ENCODE results near the gene UNC93B1.

Gene UNC93B1

DNA sequence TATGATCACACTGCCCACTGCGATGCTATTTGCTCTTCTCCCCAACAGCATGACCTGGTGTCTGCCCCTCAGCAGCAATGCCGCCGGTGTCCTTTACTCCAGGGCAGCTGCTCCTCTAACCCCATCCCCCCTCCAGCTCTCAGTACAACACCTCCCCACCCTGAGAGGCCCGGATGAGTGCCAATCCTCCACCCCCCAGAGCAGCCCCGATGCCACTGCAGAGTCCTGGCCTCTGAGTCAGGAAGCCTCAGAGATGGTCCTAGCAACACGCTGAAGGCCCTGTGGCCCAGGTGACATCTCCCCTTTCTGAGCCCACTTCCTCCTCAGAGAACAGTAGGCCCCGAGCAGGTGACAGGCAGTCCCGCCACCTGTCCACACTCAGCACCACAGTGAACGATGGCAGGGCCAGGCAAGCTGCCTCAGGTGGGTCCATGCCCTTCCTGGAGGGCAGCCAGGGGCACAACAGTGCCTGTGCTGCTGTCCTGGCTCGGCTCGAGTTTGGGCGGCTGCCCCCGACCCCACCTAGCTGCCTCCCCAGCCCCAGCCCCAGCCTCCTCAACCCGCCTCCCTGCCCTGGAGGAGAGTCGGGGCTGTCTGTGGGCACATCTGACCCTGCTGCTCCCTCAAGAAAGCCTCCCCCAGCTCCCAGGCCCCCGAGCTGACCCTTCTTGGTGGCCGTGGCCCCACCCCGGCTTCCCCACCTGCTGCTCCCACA is 22.7 kb upstream of the UNC93B1 start:
- TF ChIP-seq, protein P1, sequence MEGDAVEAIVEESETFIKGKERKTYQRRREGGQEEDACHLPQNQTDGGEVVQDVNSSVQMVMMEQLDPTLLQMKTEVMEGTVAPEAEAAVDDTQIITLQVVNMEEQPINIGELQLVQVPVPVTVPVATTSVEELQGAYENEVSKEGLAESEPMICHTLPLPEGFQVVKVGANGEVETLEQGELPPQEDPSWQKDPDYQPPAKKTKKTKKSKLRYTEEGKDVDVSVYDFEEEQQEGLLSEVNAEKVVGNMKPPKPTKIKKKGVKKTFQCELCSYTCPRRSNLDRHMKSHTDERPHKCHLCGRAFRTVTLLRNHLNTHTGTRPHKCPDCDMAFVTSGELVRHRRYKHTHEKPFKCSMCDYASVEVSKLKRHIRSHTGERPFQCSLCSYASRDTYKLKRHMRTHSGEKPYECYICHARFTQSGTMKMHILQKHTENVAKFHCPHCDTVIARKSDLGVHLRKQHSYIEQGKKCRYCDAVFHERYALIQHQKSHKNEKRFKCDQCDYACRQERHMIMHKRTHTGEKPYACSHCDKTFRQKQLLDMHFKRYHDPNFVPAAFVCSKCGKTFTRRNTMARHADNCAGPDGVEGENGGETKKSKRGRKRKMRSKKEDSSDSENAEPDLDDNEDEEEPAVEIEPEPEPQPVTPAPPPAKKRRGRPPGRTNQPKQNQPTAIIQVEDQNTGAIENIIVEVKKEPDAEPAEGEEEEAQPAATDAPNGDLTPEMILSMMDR (conservative IDR thresholded peaks at IDR 0.05; ENCODE audit: low read length): no peak
- H3K4me3 ChIP-seq (ENCODE audit: low read length): no peak overlapping the region
- DNase-seq (ENCODE audit: low read depth): no peak

DNA sequence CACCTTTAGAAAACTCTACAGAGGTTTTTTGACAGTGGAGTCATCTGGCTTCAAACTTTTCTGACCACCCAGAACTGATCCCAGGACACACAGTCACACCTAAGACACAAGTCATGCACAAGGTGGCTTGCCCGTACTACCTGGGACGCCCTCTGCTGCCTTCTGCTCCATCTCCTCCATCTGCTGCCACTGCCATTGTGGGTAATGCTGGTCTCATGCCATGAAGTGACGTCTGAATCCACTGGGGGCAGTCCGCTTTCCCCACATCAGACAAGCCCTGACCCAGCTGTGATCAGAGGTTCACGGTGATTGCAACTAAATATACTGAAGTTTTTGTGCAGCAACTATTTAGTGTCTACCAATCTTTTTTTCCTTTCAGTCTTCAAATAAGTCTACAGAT is 21.1 kb upstream of the UNC93B1 start:
- no peak for DNase-seq (ENCODE audit: low read depth)
- H3K4me3 ChIP-seq (ENCODE audit: low read length): no peak overlapping the region
- TF ChIP-seq, protein P1 (conservative IDR thresholded peaks at IDR 0.05; ENCODE audit: low read length): no peak

DNA sequence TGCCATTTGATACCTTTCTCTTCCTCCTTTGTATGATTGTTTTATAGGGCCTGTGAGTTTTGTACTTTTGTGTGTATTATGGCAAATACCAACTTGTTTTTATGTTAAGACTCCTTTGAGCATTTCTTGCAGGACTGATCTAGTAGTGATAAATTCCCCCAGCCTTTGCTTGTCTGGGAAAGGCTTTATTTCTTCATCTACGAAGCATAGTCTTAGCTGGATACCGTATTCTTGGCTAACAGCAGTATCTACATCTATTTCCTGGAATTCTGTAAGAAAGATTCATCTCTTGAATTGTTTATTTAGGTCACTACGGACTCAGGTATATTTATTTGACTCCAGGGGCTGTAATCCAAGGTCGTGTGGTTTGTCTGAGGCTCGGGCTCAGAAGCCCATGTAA is 20.6 kb upstream of the UNC93B1 start:
- DNase-seq (ENCODE audit: low read depth): no peak
- TF ChIP-seq, protein P1 (conservative IDR thresholded peaks at IDR 0.05; ENCODE audit: low read length): no peak
- H3K4me3 ChIP-seq (ENCODE audit: low read length): no peak overlapping the region

DNA sequence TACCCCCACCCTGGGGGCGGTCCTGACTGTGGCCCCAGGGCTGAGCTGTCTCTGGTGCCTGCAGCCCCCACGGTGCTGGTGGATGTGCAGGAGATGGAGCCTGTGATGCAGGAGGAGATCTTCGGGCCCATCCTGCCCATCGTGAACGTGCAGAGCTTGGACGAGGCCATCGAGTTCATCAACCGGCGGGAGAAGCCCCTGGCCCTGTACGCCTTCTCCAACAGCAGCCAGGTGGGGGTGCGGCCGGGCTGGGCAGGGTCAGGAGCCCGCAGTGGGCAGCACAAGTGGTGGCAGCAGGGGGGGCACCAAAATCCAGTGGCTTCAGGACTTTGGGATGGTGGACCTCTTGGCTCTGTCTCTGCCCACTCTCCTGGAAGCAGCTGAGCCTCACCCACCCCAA is 18.6 kb upstream of the UNC93B1 start:
- H3K4me3 ChIP-seq (ENCODE audit: low read length): no peak overlapping the region
- no peak for DNase-seq (ENCODE audit: low read depth)
- TF ChIP-seq, protein P1 (conservative IDR thresholded peaks at IDR 0.05; ENCODE audit: low read length): no peak

DNA sequence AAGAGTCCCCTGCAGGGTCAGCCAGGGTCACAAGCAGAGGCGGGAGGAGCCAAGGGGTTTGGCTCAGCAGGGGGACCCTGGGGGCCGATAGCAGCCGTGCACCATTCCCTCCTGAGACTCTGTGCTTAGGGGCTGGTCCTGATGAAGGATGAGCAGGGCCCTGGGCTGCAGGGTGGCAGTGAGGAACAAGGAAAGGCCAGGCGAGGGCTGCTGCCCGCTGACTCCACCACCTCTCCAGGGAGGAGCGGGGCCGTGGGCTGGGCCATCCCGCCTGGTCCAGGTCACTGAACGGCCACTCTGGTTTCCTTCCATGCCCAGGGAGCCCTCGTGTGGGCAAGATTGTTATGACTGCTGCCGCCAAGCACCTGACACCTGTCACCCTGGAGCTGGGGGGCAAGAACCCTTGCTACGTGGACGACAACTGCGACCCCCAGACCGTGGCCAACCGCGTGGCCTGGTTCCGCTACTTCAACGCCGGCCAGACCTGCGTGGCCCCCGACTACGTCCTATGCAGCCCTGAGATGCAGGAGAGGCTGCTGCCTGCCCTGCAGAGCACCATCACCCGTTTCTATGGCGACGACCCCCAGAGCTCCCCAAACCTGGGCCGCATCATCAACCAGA is 17.4 kb upstream of the UNC93B1 start:
- DNase-seq (ENCODE audit: low read depth): no peak
- TF ChIP-seq, protein P1 (conservative IDR thresholded peaks at IDR 0.05; ENCODE audit: low read length): no peak; the same call in 1 of the 2 replicates
- H3K4me3 ChIP-seq (ENCODE audit: low read length): no peak overlapping the region

DNA sequence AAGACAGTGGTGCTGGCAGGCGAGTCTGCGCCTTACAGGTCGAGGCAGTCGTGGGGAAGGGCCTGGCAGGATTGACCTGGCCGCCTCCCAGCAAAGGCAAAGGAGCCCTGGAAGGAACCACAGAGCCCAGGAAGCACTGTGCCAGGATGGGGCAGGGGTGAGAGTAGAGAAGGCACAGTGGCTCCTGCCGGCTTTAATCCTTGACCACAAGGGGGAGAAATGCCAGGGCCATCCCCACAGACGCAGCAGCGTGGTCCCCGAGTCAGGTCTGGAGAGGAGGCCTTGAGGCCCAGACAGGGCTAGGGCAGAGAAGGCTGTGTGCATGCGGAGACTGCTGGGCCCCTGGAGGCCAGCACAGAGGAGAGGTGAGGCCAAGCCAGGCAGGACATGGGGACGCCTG is 16.7 kb upstream of the UNC93B1 start:
- no peak for DNase-seq (ENCODE audit: low read depth)
- TF ChIP-seq, protein P1 (conservative IDR thresholded peaks at IDR 0.05; ENCODE audit: low read length): peak; percentile 40
- H3K4me3 ChIP-seq (ENCODE audit: low read length): no peak overlapping the region

DNA sequence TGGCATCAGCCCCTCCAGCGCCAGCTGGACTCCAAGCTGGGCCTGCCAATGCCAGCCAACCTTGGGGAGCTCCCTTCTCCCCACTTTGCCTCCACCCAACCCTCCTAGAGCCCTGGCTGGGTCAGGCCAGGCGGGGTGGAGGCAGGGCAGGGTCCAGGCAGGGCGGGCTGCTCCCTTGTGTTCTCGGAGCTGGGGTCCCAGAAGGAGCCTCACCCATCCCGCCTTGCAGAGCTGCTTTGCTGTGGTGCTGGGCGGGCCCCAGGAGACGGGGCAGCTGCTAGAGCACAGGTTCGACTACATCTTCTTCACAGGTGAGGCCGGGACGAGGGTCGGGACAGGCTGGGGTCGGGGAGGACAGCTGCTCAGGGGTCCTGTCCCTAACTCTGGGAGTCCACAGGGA is 15.6 kb upstream of the UNC93B1 start:
- TF ChIP-seq, protein P1 (conservative IDR thresholded peaks at IDR 0.05; ENCODE audit: low read length): no peak

More for the DNA sequence above, 15.6 kb upstream of the UNC93B1 start:
- no peak overlapping the region for H3K4me3 ChIP-seq (ENCODE audit: low read length)
- DNase-seq (ENCODE audit: low read depth): no peak
